ENCODE results near the gene P2RY14.

The P2RY14 gene

GRCh38 chr3:151278230-151278629 is at the start of gene P2RY14:
Gene P2RY14, minus strand, starts transcription at chr3:151278542. Its CDS starts 64,226 bp downstream, at chr3:151214316.
- no peak for DNase-seq

- DNase-seq = no peak
These were observed 49.3 kb upstream of the P2RY14 start for GRCh38 chr3:151327571-151328198.

GRCh38 chr3:151322511-151322910 is 44.2 kb upstream of the P2RY14 start:
- no peak for DNase-seq

GRCh38 chr3:151321526-151321925 is 43.2 kb upstream of the P2RY14 start:
- no peak for DNase-seq

- DNase-seq = no peak
These were observed 41.8 kb upstream of the P2RY14 start for GRCh38 chr3:151320131-151320530.

GRCh38 chr3:151319628-151320027 is 41.3 kb upstream of the P2RY14 start:
- DNase-seq = no peak

GRCh38 chr3:151318991-151319390 is 40.6 kb upstream of the P2RY14 start:
- no peak for DNase-seq

GRCh38 chr3:151318313-151318712 is 40.0 kb upstream of the P2RY14 start:
- DNase-seq = no peak

- no peak for DNase-seq
These were observed 38.1 kb upstream of the P2RY14 start, which contains the start of gene GPR87 for GRCh38 chr3:151316267-151316991. Gene GPR87, minus strand, starts transcription at chr3:151316820. Its CDS starts 16,720 bp downstream, at chr3:151300100.

GRCh38 chr3:151315846-151316245 is 37.5 kb upstream of the P2RY14 start:
- no peak for DNase-seq

GRCh38 chr3:151315136-151315535 is 36.8 kb upstream of the P2RY14 start:
- no peak for DNase-seq

- DNase-seq = no peak
These were observed 36.3 kb upstream of the P2RY14 start for GRCh38 chr3:151314593-151314992.

GRCh38 chr3:151314137-151314536 is 35.8 kb upstream of the P2RY14 start:
- no peak for DNase-seq

GRCh38 chr3:151312972-151313371 is 34.6 kb upstream of the P2RY14 start:
- DNase-seq = no peak

GRCh38 chr3:151309566-151309965 is 31.2 kb upstream of the P2RY14 start:
- DNase-seq = no peak

- no peak for DNase-seq
These were observed 29.5 kb upstream of the P2RY14 start for GRCh38 chr3:151307583-151308488.

GRCh38 chr3:151307131-151307530 is 28.8 kb upstream of the P2RY14 start:
- no peak for DNase-seq

- no peak for DNase-seq
These were observed 27.9 kb upstream of the P2RY14 start for GRCh38 chr3:151306168-151306810.

- no peak for DNase-seq
These were observed 27.4 kb upstream of the P2RY14 start for GRCh38 chr3:151305775-151306151.

GRCh38 chr3:151305060-151305774 is 26.9 kb upstream of the P2RY14 start:
- DNase-seq = peak; percentile 50

- no peak for DNase-seq
These were observed 25.4 kb upstream of the P2RY14 start for GRCh38 chr3:151303751-151304150.

- no peak for DNase-seq
These were observed 23.4 kb upstream of the P2RY14 start for GRCh38 chr3:151301787-151302186.
